ENCODE data around the gene ARHGAP35.
"Not testable (repeated sequence)": the region's sequence is repeated elsewhere in the genome, so short reads cannot be mapped to it uniquely, and the experiment has no call there.

The ARHGAP35 gene

GRCh38 chr19:46860846-46861690 lies at the start of gene ARHGAP35:
ARHGAP35 (plus strand) TSS chr19:46860997; CDS start chr19:46918676, 57,679 bp downstream.
- no peak for DNase-seq (ENCODE audit: low spot score)

- DNase-seq (ENCODE audit: low spot score) = no peak
Measured at GRCh38 chr19:46812977-46813838, 47.6 kb upstream of the ARHGAP35 start.

GRCh38 chr19:46813839-46814358 lies 46.9 kb upstream of the ARHGAP35 start:
- no peak for DNase-seq (ENCODE audit: low spot score)

- DNase-seq (ENCODE audit: low spot score) = no peak
Measured at GRCh38 chr19:46815833-46816627, 44.8 kb upstream of the ARHGAP35 start.

GRCh38 chr19:46818812-46819211 lies 42.0 kb upstream of the ARHGAP35 start:
- DNase-seq (ENCODE audit: low spot score) = peak; percentile 85

- peak; percentile 73 for DNase-seq (ENCODE audit: low spot score)
Measured at GRCh38 chr19:46821512-46822409, 39.0 kb upstream of the ARHGAP35 start.

- not testable (repeated sequence) for DNase-seq (ENCODE audit: low spot score)
Measured at GRCh38 chr19:46822410-46822787, 38.4 kb upstream of the ARHGAP35 start.

GRCh38 chr19:46823049-46823448 lies 37.7 kb upstream of the ARHGAP35 start:
- no peak for DNase-seq (ENCODE audit: low spot score)

- DNase-seq (ENCODE audit: low spot score) = peak; percentile 39
Measured at GRCh38 chr19:46824890-46825730, 35.7 kb upstream of the ARHGAP35 start.

- no peak for DNase-seq (ENCODE audit: low spot score)
Measured at GRCh38 chr19:46825731-46826055, 35.1 kb upstream of the ARHGAP35 start.

- DNase-seq (ENCODE audit: low spot score) = no peak
Measured at GRCh38 chr19:46828484-46828883, 32.3 kb upstream of the ARHGAP35 start.

- no peak for DNase-seq (ENCODE audit: low spot score)
Measured at GRCh38 chr19:46830864-46831263, 29.9 kb upstream of the ARHGAP35 start.

- no peak for DNase-seq (ENCODE audit: low spot score)
Measured at GRCh38 chr19:46834121-46834520, 26.7 kb upstream of the ARHGAP35 start.

GRCh38 chr19:46834984-46835383 lies 25.8 kb upstream of the ARHGAP35 start:
- no peak for DNase-seq (ENCODE audit: low spot score)

GRCh38 chr19:46838160-46838559 lies 22.6 kb upstream of the ARHGAP35 start:
- no peak for DNase-seq (ENCODE audit: low spot score)

- no peak for DNase-seq (ENCODE audit: low spot score)
Measured at GRCh38 chr19:46839752-46840497, 20.9 kb upstream of the ARHGAP35 start.

- peak; percentile 82 for DNase-seq (ENCODE audit: low spot score)
Measured at GRCh38 chr19:46840498-46840942, 20.3 kb upstream of the ARHGAP35 start.

- no peak for DNase-seq (ENCODE audit: low spot score)
Measured at GRCh38 chr19:46841458-46842083, 19.2 kb upstream of the ARHGAP35 start.

- DNase-seq (ENCODE audit: low spot score) = no peak
Measured at GRCh38 chr19:46842791-46843190, 18.0 kb upstream of the ARHGAP35 start.

Measured in NAMALWA (cell line).